ENCODE results near the gene ASH1L. TPM values are rescaled to one million over a fixed set of nuclear protein-coding genes. Genes with fewer than 3 reads are reported as not detected.

The ASH1L gene
- total RNA-seq, 1 donor from 2014 or later, result 17.1 TPM

GRCh38 chr1:155286544-155286943, 276.1 kb downstream of the ASH1L start:
- no peak for DNase-seq (ENCODE audit: low spot score)
- peak; percentile 69 for ATAC-seq

GRCh38 chr1:155285631-155286044, 277.0 kb downstream of the ASH1L start:
- ATAC-seq (peak; percentile 8), DNase-seq (ENCODE audit: low spot score) (no peak)

Other genes with a start within 250 kb of the ASH1L start
- gene RUSC1, start 241.9 kb downstream of the ASH1L start, total RNA-seq, result 8.5 TPM
- gene MSTO1, start 47.4 kb upstream of the ASH1L start, total RNA-seq, result 23.7 TPM
- gene YY1AP1, start 126.0 kb upstream of the ASH1L start, total RNA-seq, result 20.4 TPM
- gene DAP3, start 126.3 kb upstream of the ASH1L start, total RNA-seq, result 62.7 TPM

All from left lobe of liver (tissue), 2 donors.